GM12892 (cell line): ENCODE measurements around the gene ROR1.

Experiments used
- DNase-seq: peaks from one replicate; pipeline ENCODE4 v3.0.0; 2011; ENCODE audit not compliant: insufficient read length
- FAIRE-seq: peaks from 2 replicates; lab custom pipeline; 2011; peaks lifted over from hg19 to GRCh38; lab: Jason Lieb, UNC
- POLR2A ChIP-seq: IDR thresholded peaks from 2 replicates; pipeline ENCODE4 v1.6.1; 2011; ENCODE audit warnings: low read depth, low read length, control low read depth
- POLR2AphosphoS5 ChIP-seq: IDR thresholded peaks from 2 replicates; pipeline ENCODE4 v1.6.1; 2011; ENCODE audit warnings: low read depth, low read length, control low read depth
- TAF1 ChIP-seq: IDR thresholded peaks from 2 replicates; pipeline ENCODE4 v1.6.1; 2011; ENCODE audit warnings: low read depth, mild to moderate bottlenecking, control low read depth, low read length, borderline replicate concordance

Gene ROR1

DNA sequence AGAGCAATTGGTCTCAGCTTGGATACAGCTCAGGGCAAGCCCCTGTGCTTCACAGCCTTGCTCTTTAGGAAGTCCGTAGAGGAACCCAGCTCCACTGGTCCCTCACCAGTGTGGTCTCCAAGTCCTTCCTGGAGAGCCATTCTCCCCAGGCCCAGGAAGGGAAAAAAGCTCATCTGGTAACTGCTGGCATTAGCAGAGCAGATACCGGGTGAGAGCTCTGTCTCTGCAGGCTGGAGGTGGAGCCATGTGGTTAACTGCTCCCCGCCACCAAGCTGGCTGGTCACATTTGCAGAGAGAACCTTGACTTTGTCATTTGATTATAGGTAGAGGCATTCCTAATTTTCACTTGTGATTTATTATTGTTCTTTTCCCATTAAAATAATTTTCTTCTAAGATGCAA lies 169.6 kb downstream of the ROR1 start:
- DNase-seq (no peak), FAIRE-seq (no peak)
- TF ChIP-seq POLR2A (no peak), TAF1 (no peak), POLR2AphosphoS5 (no peak)

DNA sequence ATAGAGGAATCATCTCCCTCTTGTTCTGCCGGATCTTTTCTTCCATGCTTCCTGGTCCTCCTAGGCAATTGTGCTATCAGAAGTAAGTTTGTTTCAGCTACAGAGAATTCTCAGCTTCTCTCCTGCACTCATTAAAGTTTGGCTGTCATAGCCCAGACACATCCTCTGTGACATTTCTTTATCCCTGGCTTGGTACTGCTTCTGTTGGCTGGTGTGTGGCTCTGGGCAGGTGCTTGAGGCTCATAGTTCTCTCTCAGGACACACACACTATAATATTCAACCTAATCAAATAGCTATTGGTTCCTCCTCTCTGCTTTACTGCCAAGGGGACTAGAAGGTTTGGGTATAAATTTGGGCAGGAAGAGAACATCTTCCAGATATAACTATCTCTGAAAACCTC lies 172.1 kb downstream of the ROR1 start:
- TF ChIP-seq TAF1 (no peak), POLR2AphosphoS5 (no peak), POLR2A (no peak)
- FAIRE-seq: no peak
- DNase-seq: no peak

DNA sequence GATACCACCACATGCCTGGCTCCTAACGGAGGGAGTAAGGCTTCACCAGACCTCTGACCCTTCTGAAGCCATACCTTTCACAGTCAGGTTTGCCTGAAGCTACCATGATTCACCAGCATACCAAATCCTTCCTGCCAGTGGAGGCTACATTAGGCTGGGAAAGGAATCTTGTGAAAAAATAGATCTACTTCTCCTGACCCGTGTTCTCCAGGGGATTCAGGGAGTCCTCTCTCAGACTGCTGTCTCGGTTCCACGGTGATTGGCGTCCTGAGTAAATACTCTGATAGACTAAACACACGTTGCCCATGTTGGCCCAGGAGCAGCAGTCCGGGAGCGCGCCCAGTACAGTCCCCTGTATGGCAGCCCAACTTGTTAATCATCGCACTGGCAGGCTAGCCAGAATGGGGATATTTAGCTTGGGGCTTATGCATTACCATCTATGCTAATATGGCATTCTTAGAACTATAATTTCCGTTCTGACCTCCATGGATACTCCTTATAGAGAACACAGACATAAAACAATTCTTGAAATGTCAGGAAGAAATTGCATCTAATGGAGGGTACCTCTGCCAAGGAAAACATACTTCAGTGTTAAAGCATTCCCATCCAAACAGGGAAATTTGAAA lies 173.2 kb downstream of the ROR1 start:
- DNase-seq: no peak
- FAIRE-seq: no peak
- no peak for TF ChIP-seq TAF1

DNA sequence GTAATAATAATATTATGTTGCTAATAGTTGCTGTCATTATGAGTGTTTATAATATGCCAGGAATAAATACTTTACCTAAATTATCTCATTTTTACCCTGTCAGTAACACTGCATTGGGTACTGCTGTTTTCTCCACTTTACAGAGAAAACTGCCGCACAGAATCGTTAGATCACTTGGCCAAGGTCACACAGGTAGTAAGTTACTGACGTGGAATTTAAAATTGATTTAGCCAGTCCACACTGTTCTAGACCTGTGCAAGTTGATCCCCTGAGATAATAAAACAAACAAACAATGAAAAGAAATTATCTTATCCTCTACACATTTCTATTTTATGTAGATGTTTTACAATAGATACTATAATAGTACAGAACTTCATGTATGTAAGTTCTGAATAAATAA lies 174.1 kb downstream of the ROR1 start:
- no peak for DNase-seq
- no peak for FAIRE-seq
- TF ChIP-seq POLR2AphosphoS5 (no peak), POLR2A (no peak), TAF1 (no peak)

DNA sequence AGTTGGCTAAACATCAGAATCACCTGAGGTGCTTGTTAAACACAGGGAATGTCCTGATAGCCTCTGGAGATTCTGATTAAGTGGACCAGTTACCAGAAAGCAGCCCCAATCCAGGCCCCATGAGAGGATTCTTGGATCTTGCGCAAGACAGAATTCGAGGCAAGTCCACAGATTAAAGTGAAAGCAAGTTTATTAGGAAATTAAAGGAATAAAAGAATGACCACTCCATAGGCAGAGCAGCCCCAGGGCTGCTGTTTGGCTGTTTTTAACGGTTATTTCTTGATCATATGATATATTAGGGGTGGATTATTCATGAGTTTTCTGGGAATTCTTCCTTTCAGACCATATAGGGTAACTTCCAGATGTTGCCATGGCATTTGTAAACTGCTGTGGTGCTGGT lies 176.2 kb downstream of the ROR1 start:
- DNase-seq (no peak), FAIRE-seq (no peak)
- TF ChIP-seq TAF1 (no peak), POLR2A (no peak), POLR2AphosphoS5 (no peak)

DNA sequence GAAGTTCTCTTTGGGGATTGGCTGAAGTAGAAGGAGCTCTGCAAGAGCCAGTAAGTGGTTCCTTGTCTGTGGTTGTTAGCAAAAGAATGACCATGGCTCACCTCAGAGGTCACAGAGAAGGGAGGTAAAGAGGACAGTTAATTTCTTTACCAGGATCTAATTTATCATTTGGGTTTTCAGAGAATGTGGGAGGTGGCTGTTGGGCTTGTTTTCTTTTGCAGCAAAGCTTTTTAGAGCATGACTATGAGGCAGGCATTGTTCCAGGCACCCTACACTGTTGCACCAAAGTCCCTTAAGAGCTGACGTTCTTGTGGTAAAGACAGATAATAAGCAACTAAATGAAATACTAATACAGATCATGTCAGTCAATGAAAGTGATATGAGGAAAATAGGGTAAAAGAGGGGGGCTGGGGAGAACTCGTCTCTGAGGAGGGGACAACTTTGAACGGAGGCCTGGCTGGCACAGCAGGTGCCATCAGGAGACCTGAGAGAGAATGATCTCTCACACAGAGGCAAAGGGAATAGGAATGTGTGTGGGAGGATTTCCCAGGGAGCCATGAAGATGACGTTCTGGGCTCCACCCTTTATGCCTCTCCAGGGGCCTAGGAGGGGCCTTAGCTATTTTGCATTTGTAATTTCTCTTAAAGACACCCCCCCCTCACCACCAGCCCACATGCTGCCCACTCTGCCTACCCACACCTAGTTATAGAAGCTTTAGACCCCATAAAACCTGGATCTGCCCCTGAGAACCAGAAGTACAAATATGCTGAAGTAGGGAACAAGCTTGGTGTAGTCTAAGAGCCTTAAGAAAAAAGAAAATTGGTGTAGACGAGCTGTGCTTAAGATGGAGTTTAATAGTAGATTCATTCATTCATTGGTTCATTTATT lies 177.5 kb downstream of the ROR1 start:
- FAIRE-seq: no peak
- TF ChIP-seq POLR2AphosphoS5 (no peak), TAF1 (no peak), POLR2A (no peak)
- DNase-seq: no peak

DNA sequence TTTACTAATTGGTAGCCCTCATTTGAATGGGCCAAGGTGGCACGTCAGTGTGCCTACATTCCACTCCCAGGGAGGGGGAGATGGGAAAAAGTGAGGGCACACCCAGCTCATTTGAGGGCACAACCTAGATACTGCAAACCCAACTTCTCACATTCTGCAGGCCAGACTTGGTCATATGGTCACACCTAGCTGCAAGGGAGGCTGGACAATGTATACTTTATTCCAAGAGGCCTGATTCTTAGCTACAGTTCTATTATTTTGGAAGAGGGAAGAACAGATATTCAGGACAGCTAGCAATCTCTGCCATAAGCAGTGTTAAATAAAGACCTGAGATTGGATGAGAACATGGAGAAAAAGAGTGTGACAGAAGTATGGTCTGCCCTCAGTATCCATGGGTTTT lies 180.4 kb downstream of the ROR1 start:
- TF ChIP-seq POLR2AphosphoS5: no peak
- no peak for TF ChIP-seq POLR2A
- TF ChIP-seq TAF1: no peak
- FAIRE-seq (no peak), DNase-seq (no peak)

DNA sequence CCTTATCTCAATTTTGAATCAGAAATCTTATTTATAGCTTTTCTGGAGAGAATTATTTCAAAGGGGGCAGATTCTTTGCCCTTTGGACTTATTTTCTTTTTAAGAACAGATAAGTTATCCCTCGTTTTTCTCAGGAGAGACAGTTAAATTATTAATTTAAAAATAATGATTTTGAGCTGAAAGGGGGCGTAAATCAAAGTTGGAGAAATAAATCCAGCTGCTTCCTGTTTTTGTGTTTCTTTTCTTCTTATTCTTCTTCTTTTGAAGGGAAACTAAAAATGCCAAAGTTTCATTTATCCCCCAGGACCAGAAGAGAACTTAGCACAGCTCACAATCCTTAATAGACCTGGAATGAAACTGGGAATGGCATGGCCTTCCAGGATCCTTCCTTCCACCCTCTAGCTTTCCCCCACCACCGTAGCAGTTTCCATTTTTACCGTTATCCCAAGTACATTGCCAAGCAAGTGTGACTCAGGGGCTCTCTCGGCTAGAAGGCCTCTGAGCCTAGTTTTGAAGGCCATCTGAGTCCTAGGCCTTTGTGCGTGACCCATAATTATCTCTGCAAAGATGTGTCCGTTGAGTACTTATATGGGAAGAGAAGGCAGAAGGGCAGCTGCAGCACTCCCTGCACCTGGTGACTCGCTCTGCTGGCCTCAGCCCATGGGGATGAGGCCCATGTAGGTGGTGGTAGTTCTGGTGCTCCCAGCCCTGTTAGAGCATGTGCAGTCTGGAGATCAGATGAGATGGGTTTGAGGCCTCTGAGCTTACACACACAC lies 181.7 kb downstream of the ROR1 start:
- no peak for FAIRE-seq
- DNase-seq: no peak
- TF ChIP-seq POLR2AphosphoS5 (no peak), POLR2A (no peak), TAF1 (no peak)

DNA sequence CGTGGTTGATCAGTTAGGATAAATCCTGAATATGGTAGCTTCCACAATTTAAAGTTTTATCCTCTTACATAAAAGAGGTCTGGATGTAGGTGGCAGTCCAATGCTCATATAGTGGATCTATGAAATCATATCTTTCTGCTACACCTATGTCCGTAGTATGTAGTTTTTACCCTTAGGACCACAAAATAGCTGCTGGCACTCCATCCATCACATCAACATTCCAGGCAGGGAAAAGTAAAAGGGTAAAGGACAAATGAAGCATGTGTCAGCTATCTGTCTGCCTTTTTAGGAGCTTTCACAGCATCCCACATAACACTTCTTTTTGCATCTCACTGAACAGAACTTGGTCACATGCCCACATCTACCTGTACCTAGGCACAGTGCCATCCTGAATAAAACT lies 184.7 kb downstream of the ROR1 start:
- TF ChIP-seq TAF1 (no peak), POLR2AphosphoS5 (no peak), POLR2A (no peak)
- FAIRE-seq (no peak), DNase-seq (no peak)

DNA sequence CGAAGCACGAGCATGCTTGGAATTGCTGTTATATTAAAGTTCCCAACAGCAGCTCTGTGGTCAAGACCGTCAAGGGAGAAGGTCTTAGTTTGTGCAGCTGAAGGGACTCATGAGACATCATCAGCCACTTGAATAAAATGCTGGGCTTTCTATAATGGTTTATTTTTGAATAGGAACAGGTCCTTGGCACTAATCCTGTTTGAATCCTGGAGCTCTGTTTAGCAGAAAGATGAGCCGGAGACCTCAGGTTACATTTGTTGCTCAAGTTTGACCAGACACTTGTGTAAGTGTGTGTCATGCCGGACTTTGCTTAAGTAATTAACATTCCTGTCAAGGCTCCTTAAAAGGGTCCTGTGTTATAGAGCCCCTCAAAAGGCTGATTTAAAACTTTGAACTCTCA lies 186.5 kb downstream of the ROR1 start:
- FAIRE-seq (no peak), DNase-seq (no peak)
- TF ChIP-seq POLR2AphosphoS5 (no peak), POLR2A (no peak), TAF1 (no peak)

DNA sequence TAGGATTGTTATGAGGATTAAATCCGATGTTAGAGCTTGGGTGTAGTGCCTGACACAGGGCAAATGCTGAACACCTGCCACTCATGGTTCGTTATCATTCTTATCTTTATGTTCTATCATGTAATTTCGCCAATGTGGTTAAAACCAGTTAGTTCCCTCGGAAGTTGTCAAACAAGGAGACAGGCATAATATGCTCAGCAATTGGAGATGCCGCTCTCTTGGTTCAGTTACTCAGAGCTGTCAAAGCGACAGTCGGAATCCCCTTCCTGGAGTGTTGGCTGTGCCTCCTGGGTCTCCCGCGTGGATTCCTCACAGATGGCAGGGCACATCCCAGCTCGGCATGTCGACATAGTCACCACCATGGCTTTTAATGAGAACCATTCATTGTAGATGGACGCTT lies 192.2 kb downstream of the ROR1 start:
- TF ChIP-seq TAF1 (no peak), POLR2A (no peak), POLR2AphosphoS5 (no peak)
- no peak for FAIRE-seq

DNA sequence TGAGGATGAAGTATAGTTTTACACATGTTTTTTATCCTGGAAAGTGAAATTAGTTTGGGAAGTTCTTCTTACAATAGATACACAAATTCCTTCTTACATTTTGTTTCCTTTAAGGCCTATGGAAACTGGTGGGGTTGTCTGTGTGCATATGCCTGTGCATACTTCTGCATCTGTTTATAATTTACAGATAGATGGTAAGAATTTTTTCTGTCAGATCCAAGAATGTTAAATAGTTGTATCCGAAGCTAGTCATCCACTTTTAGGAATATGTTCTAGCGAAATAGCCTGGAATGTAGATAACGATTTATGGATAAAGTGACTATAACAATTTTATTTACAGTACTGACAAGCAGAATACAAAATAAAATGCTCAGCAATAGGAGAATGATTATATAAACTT lies 194.1 kb downstream of the ROR1 start:
- TF ChIP-seq POLR2AphosphoS5 (no peak), POLR2A (no peak), TAF1 (no peak)
- DNase-seq: no peak
- no peak for FAIRE-seq

More for the DNA sequence above, 192.2 kb downstream of the ROR1 start:
- no peak for DNase-seq
